Fibroblast of villous mesenchyme (primary cell): ENCODE data around the gene PRSS2. TPM values are rescaled to one million over a fixed set of nuclear protein-coding genes. Genes with fewer than 3 reads are reported as not detected.

Source experiments
- DNase-seq: peaks from one replicate; pipeline ENCODE4 v3.0.0-alpha.2; 2010; ENCODE audit warnings: low read depth
- H3K4me3 ChIP-seq: 2 replicates; pipeline ENCODE4 v1.5.1; 2011; ENCODE audit warnings: low read depth, mild to moderate bottlenecking, low read length
- total RNA-seq: library from RNA; depleted of rRNA; stranded (reverse); fragments of >200 nt; gene quantifications from 2 replicates; pipeline ENCODE4 v1.2.3, GENCODE V29; 2012
- TF ChIP-seq, protein P1 (sequence below): IDR thresholded peaks from 2 replicates; pipeline ENCODE4 v1.5.1; 2012; ENCODE audit warnings: low read depth, mild to moderate bottlenecking, low read length; ENCODE audit not compliant: insufficient read depth

PRSS2 gene
- total RNA-seq, 1 donor, result not detected

DNA sequence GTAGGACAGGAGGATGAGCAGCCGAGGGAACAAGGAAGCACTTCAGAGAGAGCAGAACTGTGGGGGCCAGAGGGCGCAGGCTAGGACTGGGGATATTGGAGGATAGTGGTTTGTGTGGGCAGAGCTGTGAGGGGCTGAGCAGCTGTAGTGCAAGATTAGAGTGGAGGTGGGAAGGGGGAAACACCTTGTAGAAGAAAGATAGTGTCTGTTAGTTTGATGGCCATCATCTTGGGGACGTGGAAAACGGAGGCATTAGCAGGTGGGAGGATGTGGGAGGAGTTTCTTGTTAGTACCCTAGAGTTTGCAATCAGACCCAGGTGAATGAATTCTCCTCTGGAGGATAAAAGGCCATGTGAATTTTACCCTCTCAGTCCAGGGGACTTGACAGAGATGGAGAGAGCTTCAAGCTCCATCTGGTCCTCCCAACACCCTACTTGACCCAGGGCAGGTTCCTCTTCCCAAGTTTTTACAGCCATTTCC, 34.0 kb downstream of the PRSS2 start:
- TF ChIP-seq, protein P1, sequence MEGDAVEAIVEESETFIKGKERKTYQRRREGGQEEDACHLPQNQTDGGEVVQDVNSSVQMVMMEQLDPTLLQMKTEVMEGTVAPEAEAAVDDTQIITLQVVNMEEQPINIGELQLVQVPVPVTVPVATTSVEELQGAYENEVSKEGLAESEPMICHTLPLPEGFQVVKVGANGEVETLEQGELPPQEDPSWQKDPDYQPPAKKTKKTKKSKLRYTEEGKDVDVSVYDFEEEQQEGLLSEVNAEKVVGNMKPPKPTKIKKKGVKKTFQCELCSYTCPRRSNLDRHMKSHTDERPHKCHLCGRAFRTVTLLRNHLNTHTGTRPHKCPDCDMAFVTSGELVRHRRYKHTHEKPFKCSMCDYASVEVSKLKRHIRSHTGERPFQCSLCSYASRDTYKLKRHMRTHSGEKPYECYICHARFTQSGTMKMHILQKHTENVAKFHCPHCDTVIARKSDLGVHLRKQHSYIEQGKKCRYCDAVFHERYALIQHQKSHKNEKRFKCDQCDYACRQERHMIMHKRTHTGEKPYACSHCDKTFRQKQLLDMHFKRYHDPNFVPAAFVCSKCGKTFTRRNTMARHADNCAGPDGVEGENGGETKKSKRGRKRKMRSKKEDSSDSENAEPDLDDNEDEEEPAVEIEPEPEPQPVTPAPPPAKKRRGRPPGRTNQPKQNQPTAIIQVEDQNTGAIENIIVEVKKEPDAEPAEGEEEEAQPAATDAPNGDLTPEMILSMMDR, result no peak
- no peak for DNase-seq
- H3K4me3 ChIP-seq, result no peak overlapping the region

DNA sequence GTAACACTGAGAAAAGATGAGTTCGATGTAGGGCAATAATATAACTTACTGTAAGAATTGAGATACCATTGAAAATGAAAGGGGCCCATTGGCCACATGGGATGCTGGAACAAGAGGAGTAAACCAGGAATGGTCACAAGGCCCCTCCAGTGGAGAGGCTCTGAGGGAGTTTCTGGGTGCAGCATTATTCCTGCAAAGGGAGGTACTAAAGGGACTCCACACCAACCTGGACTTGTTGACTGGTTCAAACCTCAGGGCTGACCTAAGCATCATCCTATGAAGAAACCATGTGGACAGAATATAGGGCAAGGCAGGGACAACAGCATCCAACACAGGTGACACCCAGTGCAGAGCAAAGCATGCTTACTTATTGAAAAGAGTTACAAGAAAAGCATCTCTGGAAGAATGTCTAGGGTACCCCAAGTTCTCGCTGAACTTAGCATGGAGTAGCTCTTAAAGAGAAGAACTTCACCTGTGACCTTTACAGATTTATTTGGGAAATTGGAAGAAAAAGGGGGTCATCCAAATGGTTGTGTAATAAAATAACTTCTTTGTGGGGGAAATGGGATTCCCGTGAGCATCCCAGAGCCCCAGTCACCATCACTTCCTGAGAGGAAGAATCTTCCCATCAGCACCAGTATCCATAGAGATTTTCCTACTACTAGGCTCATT, 34.7 kb downstream of the PRSS2 start:
- TF ChIP-seq, protein P1, result no peak
- H3K4me3 ChIP-seq, result no peak overlapping the region
- no peak for DNase-seq

DNA sequence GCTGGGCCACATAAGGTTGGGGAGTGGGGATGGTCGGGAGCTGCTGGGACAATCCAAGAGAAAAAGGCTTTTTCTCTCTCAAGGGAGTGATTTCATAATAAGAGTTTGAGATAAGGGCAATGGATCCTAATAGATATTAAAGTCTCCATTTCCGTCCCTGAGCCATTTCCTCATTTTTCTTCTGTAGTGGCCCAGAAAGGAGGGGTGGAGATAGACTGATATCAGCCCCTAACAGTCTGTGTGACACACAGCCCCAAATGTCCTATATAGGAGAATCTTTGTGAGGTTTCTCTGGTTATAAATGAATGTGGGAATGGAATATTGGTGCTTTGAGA, 35.2 kb downstream of the PRSS2 start:
- no peak for DNase-seq
- no peak overlapping the region for H3K4me3 ChIP-seq
- TF ChIP-seq, protein P1, result no peak

DNA sequence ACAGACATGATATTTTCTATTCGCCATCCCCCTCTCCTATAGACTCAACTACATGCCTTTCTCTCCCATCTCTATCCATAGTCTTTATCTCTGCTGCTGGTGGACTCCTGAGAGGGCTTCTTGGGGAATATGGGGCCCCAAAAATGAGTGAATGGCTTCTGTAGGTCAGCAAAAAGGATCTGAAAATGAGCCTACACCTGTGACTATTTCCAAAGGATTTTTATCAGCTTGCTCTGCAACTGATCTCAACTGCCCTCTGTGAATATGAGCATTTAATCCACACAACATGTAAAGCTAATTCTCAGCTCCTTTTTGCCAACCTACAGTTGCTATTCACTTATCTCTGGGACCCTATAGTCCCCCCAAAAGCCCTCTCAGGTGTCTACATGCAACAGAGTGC, 36.2 kb downstream of the PRSS2 start:
- DNase-seq, result no peak
- H3K4me3 ChIP-seq, result no peak overlapping the region
- TF ChIP-seq, protein P1, result no peak

DNA sequence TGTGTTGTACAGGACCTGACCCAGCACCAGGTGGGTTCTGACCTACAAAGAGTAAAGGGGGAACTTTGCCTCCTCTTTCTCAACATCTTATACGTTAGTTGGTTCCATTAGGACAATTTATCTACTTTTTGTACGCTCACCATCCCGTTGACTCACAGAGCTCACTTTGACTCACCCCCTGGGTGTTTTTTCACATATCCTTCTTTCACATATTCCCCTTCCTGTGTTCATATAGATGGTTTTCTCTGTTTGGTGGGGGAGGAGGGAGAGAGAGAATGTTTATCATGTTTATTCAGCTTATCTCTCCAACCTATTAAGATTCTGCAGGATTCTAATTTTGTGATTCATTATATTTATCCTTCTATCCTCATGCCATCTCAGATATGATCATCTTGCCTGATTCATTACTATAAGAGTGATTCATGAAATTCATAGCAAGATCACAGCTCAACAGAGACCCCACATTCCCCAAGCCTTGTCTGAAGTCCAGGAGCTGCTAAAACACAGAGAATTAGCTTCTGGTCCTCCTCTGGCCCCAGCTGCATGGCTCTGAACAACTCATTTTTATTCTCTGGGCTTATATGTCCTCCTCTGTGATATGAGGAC, 37.2 kb downstream of the PRSS2 start:
- no peak for DNase-seq
- TF ChIP-seq, protein P1, result no peak
- H3K4me3 ChIP-seq, result no peak overlapping the region

DNA sequence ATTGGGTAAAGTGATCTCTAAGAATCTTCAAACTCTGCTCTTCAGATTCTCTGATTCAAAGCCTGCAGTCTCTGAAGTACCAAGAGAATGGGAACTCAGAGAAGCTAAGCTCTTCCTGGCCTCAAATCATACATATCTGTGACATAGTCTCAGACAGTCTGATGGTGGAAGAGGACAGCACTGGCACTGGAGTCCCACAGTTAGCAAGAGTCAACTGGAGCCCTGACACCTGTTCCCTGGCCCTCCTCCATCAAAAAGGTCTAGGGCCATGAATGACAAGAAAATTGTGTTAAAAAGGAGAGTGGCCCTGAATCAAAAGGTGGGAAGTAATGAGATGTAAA, 37.7 kb downstream of the PRSS2 start:
- no peak overlapping the region for H3K4me3 ChIP-seq
- DNase-seq, result no peak
- TF ChIP-seq, protein P1, result no peak
